ENCODE results near the gene KCNJ1. TPM values are rescaled to one million over a fixed set of nuclear protein-coding genes. Genes with fewer than 3 reads are reported as not detected.
A peak's percentile ranks its signal among the peaks of the same experiment; 100 is the strongest.

KCNJ1 gene
- total RNA-seq, 1 donor = not detected

- no peak for DNase-seq (ENCODE audit: low read depth)
- TF ChIP-seq, protein P1, sequence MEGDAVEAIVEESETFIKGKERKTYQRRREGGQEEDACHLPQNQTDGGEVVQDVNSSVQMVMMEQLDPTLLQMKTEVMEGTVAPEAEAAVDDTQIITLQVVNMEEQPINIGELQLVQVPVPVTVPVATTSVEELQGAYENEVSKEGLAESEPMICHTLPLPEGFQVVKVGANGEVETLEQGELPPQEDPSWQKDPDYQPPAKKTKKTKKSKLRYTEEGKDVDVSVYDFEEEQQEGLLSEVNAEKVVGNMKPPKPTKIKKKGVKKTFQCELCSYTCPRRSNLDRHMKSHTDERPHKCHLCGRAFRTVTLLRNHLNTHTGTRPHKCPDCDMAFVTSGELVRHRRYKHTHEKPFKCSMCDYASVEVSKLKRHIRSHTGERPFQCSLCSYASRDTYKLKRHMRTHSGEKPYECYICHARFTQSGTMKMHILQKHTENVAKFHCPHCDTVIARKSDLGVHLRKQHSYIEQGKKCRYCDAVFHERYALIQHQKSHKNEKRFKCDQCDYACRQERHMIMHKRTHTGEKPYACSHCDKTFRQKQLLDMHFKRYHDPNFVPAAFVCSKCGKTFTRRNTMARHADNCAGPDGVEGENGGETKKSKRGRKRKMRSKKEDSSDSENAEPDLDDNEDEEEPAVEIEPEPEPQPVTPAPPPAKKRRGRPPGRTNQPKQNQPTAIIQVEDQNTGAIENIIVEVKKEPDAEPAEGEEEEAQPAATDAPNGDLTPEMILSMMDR (IDR thresholded peaks at IDR 0.05; ENCODE audit: insufficient read depth, low read length) = no peak
- H3K4me3 ChIP-seq (ENCODE audit: low read depth, low read length) = no peak overlapping the region
Measured at GRCh38 chr11:128856241-128856640, 10.9 kb downstream of the KCNJ1 start.

DNA sequence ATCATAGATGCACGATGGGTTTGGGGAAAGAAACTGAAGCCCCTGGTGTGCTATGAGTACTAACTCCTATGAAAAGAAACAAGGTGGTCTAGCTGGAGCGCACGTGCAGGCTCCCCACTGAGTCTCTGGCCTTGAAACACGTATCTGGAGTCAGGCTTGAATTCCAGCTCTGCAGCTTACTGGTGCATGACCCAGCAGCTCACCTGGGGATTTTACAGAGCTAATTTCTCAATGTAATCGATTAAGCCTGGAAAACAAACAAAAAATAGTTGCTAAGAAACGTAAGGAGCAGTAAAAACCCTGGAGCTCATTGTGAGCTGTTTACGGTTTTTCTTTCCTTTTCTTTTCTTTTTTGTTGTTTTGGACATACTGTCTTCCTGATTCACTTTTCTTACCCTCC is 12.3 kb downstream of the KCNJ1 start:
- TF ChIP-seq, protein P1 (IDR thresholded peaks at IDR 0.05; ENCODE audit: insufficient read depth, low read length) = no peak
- H3K4me3 ChIP-seq (ENCODE audit: low read depth, low read length) = no peak overlapping the region
- DNase-seq (ENCODE audit: low read depth) = no peak

- no peak overlapping the region for H3K4me3 ChIP-seq (ENCODE audit: low read depth, low read length)
- TF ChIP-seq, protein P1 (IDR thresholded peaks at IDR 0.05; ENCODE audit: insufficient read depth, low read length) = no peak
- no peak for DNase-seq (ENCODE audit: low read depth)
Measured at GRCh38 chr11:128853559-128853958, 13.5 kb downstream of the KCNJ1 start.

- TF ChIP-seq, protein P1 (IDR thresholded peaks at IDR 0.05; ENCODE audit: insufficient read depth, low read length) = no peak
- no peak for DNase-seq (ENCODE audit: low read depth)
- H3K4me3 ChIP-seq (ENCODE audit: low read depth, low read length) = no peak overlapping the region
Measured at GRCh38 chr11:128852327-128853023, 14.6 kb downstream of the KCNJ1 start.

GRCh38 chr11:128848815-128849455 is 18.2 kb downstream of the KCNJ1 start:
- H3K4me3 ChIP-seq (ENCODE audit: low read depth, low read length) = no peak overlapping the region
- TF ChIP-seq, protein P1 (IDR thresholded peaks at IDR 0.05; ENCODE audit: insufficient read depth, low read length) = peak; percentile 58
- no peak for DNase-seq (ENCODE audit: low read depth)

DNA sequence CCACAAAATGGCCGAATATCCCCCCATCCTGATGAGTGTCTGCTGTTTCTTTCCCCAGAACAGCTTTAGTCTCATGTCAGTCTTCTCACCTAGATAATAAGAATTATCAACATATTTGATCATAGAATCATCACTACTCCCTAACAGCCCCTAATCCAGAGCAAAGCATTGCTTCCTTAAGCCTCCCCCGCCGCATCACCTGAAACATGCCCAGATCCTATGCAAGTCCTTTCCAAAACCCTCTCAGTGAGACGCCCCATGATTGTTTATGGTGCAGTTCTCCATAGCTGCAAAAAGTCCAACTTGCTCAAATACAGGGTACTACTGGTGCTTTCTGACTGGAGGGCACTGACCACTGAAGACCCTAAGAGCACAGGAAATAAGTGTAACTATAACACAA is 20.1 kb downstream of the KCNJ1 start:
- no peak for DNase-seq (ENCODE audit: low read depth)
- H3K4me3 ChIP-seq (ENCODE audit: low read depth, low read length) = no peak overlapping the region
- TF ChIP-seq, protein P1 (IDR thresholded peaks at IDR 0.05; ENCODE audit: insufficient read depth, low read length) = no peak
